H1 (cell line): ENCODE measurements around the gene TMEM169. TPM values are rescaled to one million over a fixed set of nuclear protein-coding genes. Genes with fewer than 3 reads are reported as not detected.

Experiments used
- CTCF ChIA-PET: fragments of 300-600 bp; sonication (Branson Sonifier 250); formaldehyde crosslinking; loops from one replicate; lab custom pipeline; 2021; ENCODE audit not compliant: partially characterized antibody; lab: Charles Lee
- POLR2A ChIA-PET: fragments of 300-600 bp; sonication (Branson Sonifier 250); formaldehyde crosslinking; loops from one replicate; lab custom pipeline; 2021; ENCODE audit warnings: inconsistent platforms; ENCODE audit not compliant: partially characterized antibody; lab: Charles Lee
- DNase-seq, 2 experiments: peaks; one replicate each; pipeline versions ENCODE4 v3.0.0 to v3.0.0-alpha.2; 2010 to 2022; ENCODE audit warnings: low spot score in 2 of 2, low read depth in 1 of 2, mixed read lengths in 1 of 2
- FAIRE-seq: peaks from 2 replicates; lab custom pipeline; 2011; peaks lifted over from hg19 to GRCh38; lab: Jason Lieb, UNC
- H2AFZ ChIP-seq: 2 replicates; pipeline ENCODE4 v1.8.1; 2012; ENCODE audit warnings: low read length, inconsistent platforms
- H2AK5ac ChIP-seq: 2 replicates; pipeline ENCODE4 v1.6.1; 2013; ENCODE audit warnings: low read depth, low read length
- H2BK120ac ChIP-seq: replicated peaks from 2 replicates; pipeline ENCODE3; 2013; ENCODE audit warnings: low read depth, low read length, inconsistent platforms
- H2BK12ac ChIP-seq: 2 replicates; pipeline ENCODE4 v1.6.1; 2013; ENCODE audit warnings: low read depth, low read length
- H2BK15ac ChIP-seq: 2 replicates; pipeline ENCODE4 v1.6.1; 2013; ENCODE audit warnings: low read length
- H2BK20ac ChIP-seq: 2 replicates; pipeline ENCODE4 v1.6.1; 2013; ENCODE audit warnings: low read length
- H2BK5ac ChIP-seq: 2 replicates; pipeline ENCODE4 v1.6.1; 2013; ENCODE audit warnings: low read depth, low read length
- H3K14ac ChIP-seq: 2 replicates; pipeline ENCODE4 v1.6.1; 2013; ENCODE audit warnings: inconsistent platforms; ENCODE audit not compliant: insufficient read length
- H3K18ac ChIP-seq: 2 replicates; pipeline ENCODE4 v1.6.1; 2013; ENCODE audit warnings: low read length; ENCODE audit errors: extremely low read depth
- H3K23ac ChIP-seq: 2 replicates; pipeline ENCODE4 v1.6.1; 2013; ENCODE audit warnings: inconsistent platforms; ENCODE audit not compliant: insufficient read length
- H3K23me2 ChIP-seq: 2 replicates; pipeline ENCODE4 v1.6.1; 2013; ENCODE audit warnings: low read depth, low read length
- H3K27ac ChIP-seq: 2 replicates; pipeline ENCODE4 v1.6.1; 2011; ENCODE audit warnings: low read depth, low read length, inconsistent platforms
- H3K27me3 ChIP-seq, 4 experiments: replicated peaks in 1 of 4; 1 replicate in 1 of 4; 2 replicates in 3 of 4; pipeline versions ENCODE4 v1.6.1 to v1.8.1; 2011 to 2013; ENCODE audit warnings: low read length in 3 of 4, mild to moderate bottlenecking in 3 of 4, inconsistent platforms in 2 of 4, mixed read lengths in 2 of 4, moderate library complexity in 1 of 4; ENCODE audit not compliant: control insufficient read depth in 3 of 4, insufficient read depth in 3 of 4; ENCODE audit errors: extremely low read depth in 1 of 4
- H3K36me3 ChIP-seq, 4 experiments: 2 replicates each; pipeline versions ENCODE4 v1.6.1 to v1.8.1; 2011 to 2013; ENCODE audit warnings: mild to moderate bottlenecking in 4 of 4, low read length in 3 of 4, moderate library complexity in 2 of 4, control low read depth in 1 of 4, inconsistent platforms in 1 of 4; ENCODE audit not compliant: insufficient read depth in 4 of 4, control insufficient read depth in 2 of 4
- H3K4ac ChIP-seq: replicated peaks from 2 replicates; pipeline ENCODE3; 2013; ENCODE audit warnings: low read length, low read depth, mixed read lengths, inconsistent platforms; ENCODE audit not compliant: insufficient read length
- H3K4me1 ChIP-seq, 4 experiments: replicated peaks in 1 of 4; 1 replicate in 1 of 4; 2 replicates in 3 of 4; pipeline versions ENCODE4 v1.6.1 to v1.8.1; 2011 to 2013; ENCODE audit warnings: low read length in 3 of 4, inconsistent platforms in 2 of 4, mixed read lengths in 1 of 4; ENCODE audit not compliant: insufficient read depth in 4 of 4, control insufficient read depth in 3 of 4
- H3K4me2 ChIP-seq, 2 experiments: 2 replicates each; pipeline versions ENCODE4 v1.6.1 to v1.8.1; 2011 to 2013; ENCODE audit warnings: low read depth in 2 of 2, low read length in 2 of 2, control low read depth in 1 of 2, inconsistent platforms in 1 of 2, mild to moderate bottlenecking in 1 of 2; ENCODE audit not compliant: insufficient read depth in 1 of 2
- H3K4me3 ChIP-seq, 4 experiments: fragments of 200-600, 300-600 bp in 1 of 4; sonication (generic), shearing (Covaris generic), sonication (Bioruptor Twin) in 1 of 4; 2 replicates each; pipeline versions ENCODE4 v1.5.1 to v1.8.1; 2011 to 2016; ENCODE audit warnings: low read length in 4 of 4, low read depth in 3 of 4, control low read depth in 2 of 4, inconsistent platforms in 2 of 4, mild to moderate bottlenecking in 2 of 4, mixed read lengths in 1 of 4, moderate library complexity in 1 of 4; ENCODE audit not compliant: insufficient read depth in 2 of 4; ENCODE audit errors: extremely low read depth in 1 of 4
- H3K56ac ChIP-seq: replicated peaks from 2 replicates; pipeline ENCODE3; 2013; ENCODE audit warnings: low read depth, mild to moderate bottlenecking, mixed read lengths, low read length, inconsistent platforms; ENCODE audit not compliant: insufficient read length
- H3K79me1 ChIP-seq: 2 replicates; pipeline ENCODE4 v1.6.1; 2013; ENCODE audit warnings: low read depth, low read length, control low read depth
- H3K79me2 ChIP-seq, 2 experiments: 2 replicates each; pipeline versions ENCODE4 v1.6.1 to v1.8.1; 2012 to 2013; ENCODE audit warnings: low read length in 2 of 2, mild to moderate bottlenecking in 2 of 2, inconsistent platforms in 1 of 2; ENCODE audit not compliant: insufficient read depth in 2 of 2, control insufficient read depth in 1 of 2
- H3K9ac ChIP-seq, 4 experiments: replicated peaks in 1 of 4; 1 replicate in 1 of 4; 2 replicates in 3 of 4; pipeline versions ENCODE4 v1.6.1 to v1.8.1; 2011 to 2013; ENCODE audit warnings: low read depth in 3 of 4, low read length in 3 of 4, control low read depth in 2 of 4, mild to moderate bottlenecking in 2 of 4, moderate library complexity in 2 of 4, inconsistent platforms in 1 of 4; ENCODE audit errors: extremely low read depth in 1 of 4
- H3K9me3 ChIP-seq, 2 experiments: 2 replicates each; pipeline versions ENCODE4 v1.6.1 to v1.8.1; 2012 to 2013; ENCODE audit warnings: mild to moderate bottlenecking in 2 of 2, moderate library complexity in 2 of 2, control low read depth in 1 of 2, inconsistent platforms in 1 of 2, low read depth in 1 of 2, low read length in 1 of 2, mixed read lengths in 1 of 2; ENCODE audit not compliant: insufficient read depth in 2 of 2
- H4K20me1 ChIP-seq, 2 experiments: replicated peaks in 1 of 2; 2 replicates each; pipeline versions ENCODE3 to v1.8.1; 2011 to 2013; ENCODE audit warnings: inconsistent platforms in 2 of 2, low read length in 2 of 2, mild to moderate bottlenecking in 1 of 2; ENCODE audit not compliant: insufficient read depth in 2 of 2, control insufficient read depth in 1 of 2
- H4K5ac ChIP-seq: 2 replicates; pipeline ENCODE4 v1.6.1; 2013; ENCODE audit warnings: low read length, low read depth, mixed read lengths, inconsistent platforms; ENCODE audit not compliant: insufficient read length
- H4K8ac ChIP-seq: 2 replicates; pipeline ENCODE4 v1.8.0; 2013; ENCODE audit warnings: mild to moderate bottlenecking, moderate library complexity, low read length, inconsistent platforms; ENCODE audit not compliant: insufficient read depth; ENCODE audit errors: extremely low read depth
- H4K91ac ChIP-seq: replicated peaks from 2 replicates; pipeline ENCODE3; 2013; ENCODE audit warnings: low read length, mixed read lengths, inconsistent platforms; ENCODE audit not compliant: insufficient read length
- CREB1 ChIP-seq: IDR thresholded peaks from 2 replicates; pipeline ENCODE4 v1.6.1; 2012; ENCODE audit warnings: inconsistent platforms
- EGR1 ChIP-seq: IDR thresholded peaks from 2 replicates; pipeline ENCODE4 v1.6.1; 2011; ENCODE audit warnings: low read depth, low read length, borderline replicate concordance
- PHF8 ChIP-seq: fragments of 200-600 bp; sonication (generic); conservative IDR thresholded peaks from 2 replicates; pipeline ENCODE4 v1.7.1; 2012; ENCODE audit warnings: low read depth, mild to moderate bottlenecking, inconsistent platforms, low read length, moderate library complexity
- SIX5 ChIP-seq: IDR thresholded peaks from 2 replicates; pipeline ENCODE4 v1.6.1; 2011; ENCODE audit warnings: mild to moderate bottlenecking, low read depth, low read length
- WGBS, 2 experiments: shearing (Covaris generic) in 1 of 2; methylation state at CpG; one replicate each; pipeline versions ENCODE4 v1.1.6 to v1.1.7; 2013 to 2015; ENCODE audit warnings: low lambda C conversion rate in 2 of 2, mixed read lengths in 2 of 2, inconsistent platforms in 1 of 2, low coverage in 1 of 2, missing lambda C conversion rate in 1 of 2; ENCODE audit not compliant: insufficient replicate concordance in 2 of 2, insufficient coverage in 1 of 2, insufficient read length in 1 of 2; ENCODE audit errors: extremely low coverage in 1 of 2, missing lambda C conversion rate in 1 of 2; 5-methylcytosine and 5-hydroxymethylcytosine counted together
- polyA plus RNA-seq, 7 experiments: library from polyadenylated mRNA; depleted of rRNA in 3 of 7; stranded (reverse) in 5 of 7; unstranded in 2 of 7; fragments of >200 nt in 5 of 7; fragments of 200-250 nt in 2 of 7; gene quantifications; 1 replicate in 5 of 7; 2 replicates in 1 of 7; 4 replicates in 1 of 7; pipeline versions ENCODE4 v1.2.1 to v1.2.3, GENCODE V29; 2011 to 2013; ENCODE audit warnings: missing spikeins in 2 of 7, mixed read lengths in 2 of 7
- total RNA-seq: library from RNA; stranded (reverse); fragmentation: NEBNext Ultra II Directional; extraction: Animal tissue kit (Norgen Biotek cat#: 25700); gene quantifications from 2 replicates; pipeline ENCODE4 v1.2.1, GENCODE V29; 2021

Gene TMEM169
- total and polyA plus RNA-seq, 2 of the 8 experiments (the other 6 are each of a cell fraction or from before 2014, with no cell fraction given) = 0.41 to 2.4 TPM

- H3K4me1 ChIP-seq = no peaks in the 10 kb centered on the region
- no peak overlapping the region for H3K4me2 ChIP-seq
- peaks cover 0 to 7% of the 10 kb centered on the region in 2 experiments for H4K20me1 ChIP-seq
- peaks cover 9% of the 10 kb centered on the region for H3K23me2 ChIP-seq
- 94% methylated on average over 4 of the region's 4 CpGs; no CpG with 5 or more reads in 1 of the 2 experiments for WGBS, 2 experiments
- no peak overlapping the region for H3K56ac ChIP-seq
- peaks cover 2% of the 10 kb centered on the region; the same call in 1 of the 2 replicates for H3K79me1 ChIP-seq
- H4K91ac ChIP-seq = no peak overlapping the region
- H2AK5ac ChIP-seq = no peak overlapping the region
- no peak for FAIRE-seq
- no peaks in the 10 kb centered on the region; a peak in 1 of 8 replicates for H3K36me3 ChIP-seq
- no peak overlapping the region for H2BK20ac ChIP-seq
- H4K8ac ChIP-seq = no peak overlapping the region
- H3K9me3 ChIP-seq = peaks cover 0 to 2% of the 10 kb centered on the region in 2 experiments; a peak in 1 of 4 replicates
- TF ChIP-seq PHF8 (no peak), EGR1 (no peak), CREB1 (no peak), SIX5 (no peak)
- TF ChIP-seq, all 59 proteins: peak for 0
- H3K27me3 ChIP-seq = no peaks in the 10 kb centered on the region
- no peak overlapping the region for H3K18ac ChIP-seq
- no peak overlapping the region for H3K4me3 ChIP-seq
- no peak overlapping the region for H2BK5ac ChIP-seq
- no peaks in the 10 kb centered on the region for H3K79me2 ChIP-seq
- no peak overlapping the region for H2BK120ac ChIP-seq
- H3K23ac ChIP-seq = no peak overlapping the region
- POLR2A ChIA-PET = interaction anchor here (0.6 to 3.0 kb wide), 6 partner anchors 8 to 23 kb away, joined by 3 to 12 read pairs (median 4); partner anchors contain the start of gene XRCC5
- DNase-seq = no peak
- no peak overlapping the region for H3K27ac ChIP-seq
- H2BK12ac ChIP-seq = no peak overlapping the region
- H3K14ac ChIP-seq = no peak overlapping the region
- no peak overlapping the region for H2BK15ac ChIP-seq
- H2AFZ ChIP-seq = no peak overlapping the region
- no peak overlapping the region for H4K5ac ChIP-seq
- CTCF ChIA-PET = interaction anchor here (0.7 to 3.0 kb wide), 5 partner anchors 12 to 68 kb away, joined by 3 to 14 read pairs (median 4); no protein-coding TSS in a partner anchor
- no peak overlapping the region for H3K9ac ChIP-seq
- no peak overlapping the region for H3K4ac ChIP-seq
These were observed 19.4 kb downstream of the TMEM169 start for GRCh38 chr2:216101109-216101508.
